DOHH2 (cell line): ENCODE data around the gene OLFM1.

Experiments
- CTCF ChIP-seq: fragments of 200-600 bp; sonication (generic); IDR thresholded peaks from one replicate; pipeline ENCODE4 v1.5.1; 2014; ENCODE audit warnings: antibody characterized with exemption, mild to moderate bottlenecking, low read depth, low read length; ENCODE audit not compliant: poor library complexity, severe bottlenecking
- EZH2phosphoT487 ChIP-seq: fragments of 200-600 bp; sonication (generic); IDR thresholded peaks from 2 replicates; pipeline ENCODE4 v1.6.1; 2017; ENCODE audit warnings: borderline replicate concordance, mild to moderate bottlenecking, antibody characterized with exemption, low read length, moderate library complexity, mixed read lengths

GRCh38 chr9:135107581-135108235 lies 20.2 kb downstream of the OLFM1 start:
- TF ChIP-seq CTCF, result no peak
- TF ChIP-seq EZH2phosphoT487, result no peak
